Body of pancreas (tissue), 4 donors: Measurements from ENCODE around the gene HOXC10.

Experiments used
- CTCF ChIP-seq, 7 experiments: fragments of 450-650 bp in 4 of 7; fragments of 200-600 bp in 3 of 7; sonication (generic) in 3 of 7; IDR thresholded peaks; one replicate each; pipeline ENCODE4 v1.5.1; 2016 to 2019; ENCODE audit warnings: antibody characterized with exemption in 7 of 7
- POLR2A ChIP-seq, 3 donors: fragments of 450-650 bp; IDR thresholded peaks; one replicate each; pipeline ENCODE4 v1.6.1; 2016; ENCODE audit warnings: antibody characterized with exemption in 3 of 3, mild to moderate bottlenecking in 2 of 3

GRCh38 chr12:53965281-53966084 is 19.5 kb upstream of the HOXC10 start:
- TF ChIP-seq POLR2A (IDR thresholded peaks at IDR 0.05), result no peak
- no peak for TF ChIP-seq CTCF (IDR thresholded peaks at IDR 0.05)
